Activated CD8-positive, alpha-beta T cell treated with anti-CD3 and anti-CD28 coated beads, Interleukin-2, amount 10 ng/mL, durations not matched to agents 7 days and 5 days (primary cell): ENCODE data around the gene DLGAP3. TPM values are rescaled to one million over a fixed set of nuclear protein-coding genes. Genes with fewer than 3 reads are reported as not detected.

ENCODE experiments used
- ATAC-seq: fragments of 150-1000 bp; cut with Tn5 transposase; one replicate; pipeline ENCODE4 v1.10.0; 2021; ENCODE audit warnings: moderate library complexity
- CTCF ChIA-PET: fragments of 350-600 bp; sonication (Branson Sonifier 250); formaldehyde crosslinking; loops from one replicate; lab custom pipeline; 2021; ENCODE audit warnings: antibody characterized with exemption; lab: Charles Lee
- POLR2A ChIA-PET: fragments of 350-600 bp; sonication (Branson Sonifier 250); formaldehyde crosslinking; loops from one replicate; lab custom pipeline; 2021; ENCODE audit warnings: antibody characterized with exemption; lab: Charles Lee
- DNase-seq: peaks from one replicate; pipeline ENCODE4 v3.0.0-alpha.2; 2020
- H3K27ac Mint-ChIP-seq: one replicate; pipeline ENCODE4 v1.8.0; 2021; ENCODE audit warnings: mild to moderate bottlenecking, mixed read lengths
- H3K27me3 Mint-ChIP-seq: one replicate; pipeline ENCODE4 v1.8.0; 2021; ENCODE audit warnings: low read depth, mixed read lengths
- H3K36me3 Mint-ChIP-seq: one replicate; pipeline ENCODE4 v1.8.0; 2021; ENCODE audit warnings: low read depth, mixed read lengths
- H3K4me1 Mint-ChIP-seq: one replicate; pipeline ENCODE4 v1.8.0; 2021; ENCODE audit warnings: low read depth, mixed read lengths
- H3K4me3 Mint-ChIP-seq: one replicate; pipeline ENCODE4 v1.8.0; 2021; ENCODE audit warnings: mild to moderate bottlenecking, mixed read lengths
- H3K9me3 Mint-ChIP-seq: one replicate; pipeline ENCODE4 v1.8.0; 2022; ENCODE audit warnings: mixed read lengths; ENCODE audit not compliant: insufficient read depth
- total RNA-seq, 2 experiments: library from RNA; stranded (reverse); gene quantifications; one replicate each; pipeline ENCODE4 v1.2.3, GENCODE V29; 2021

DLGAP3 gene, protein sequence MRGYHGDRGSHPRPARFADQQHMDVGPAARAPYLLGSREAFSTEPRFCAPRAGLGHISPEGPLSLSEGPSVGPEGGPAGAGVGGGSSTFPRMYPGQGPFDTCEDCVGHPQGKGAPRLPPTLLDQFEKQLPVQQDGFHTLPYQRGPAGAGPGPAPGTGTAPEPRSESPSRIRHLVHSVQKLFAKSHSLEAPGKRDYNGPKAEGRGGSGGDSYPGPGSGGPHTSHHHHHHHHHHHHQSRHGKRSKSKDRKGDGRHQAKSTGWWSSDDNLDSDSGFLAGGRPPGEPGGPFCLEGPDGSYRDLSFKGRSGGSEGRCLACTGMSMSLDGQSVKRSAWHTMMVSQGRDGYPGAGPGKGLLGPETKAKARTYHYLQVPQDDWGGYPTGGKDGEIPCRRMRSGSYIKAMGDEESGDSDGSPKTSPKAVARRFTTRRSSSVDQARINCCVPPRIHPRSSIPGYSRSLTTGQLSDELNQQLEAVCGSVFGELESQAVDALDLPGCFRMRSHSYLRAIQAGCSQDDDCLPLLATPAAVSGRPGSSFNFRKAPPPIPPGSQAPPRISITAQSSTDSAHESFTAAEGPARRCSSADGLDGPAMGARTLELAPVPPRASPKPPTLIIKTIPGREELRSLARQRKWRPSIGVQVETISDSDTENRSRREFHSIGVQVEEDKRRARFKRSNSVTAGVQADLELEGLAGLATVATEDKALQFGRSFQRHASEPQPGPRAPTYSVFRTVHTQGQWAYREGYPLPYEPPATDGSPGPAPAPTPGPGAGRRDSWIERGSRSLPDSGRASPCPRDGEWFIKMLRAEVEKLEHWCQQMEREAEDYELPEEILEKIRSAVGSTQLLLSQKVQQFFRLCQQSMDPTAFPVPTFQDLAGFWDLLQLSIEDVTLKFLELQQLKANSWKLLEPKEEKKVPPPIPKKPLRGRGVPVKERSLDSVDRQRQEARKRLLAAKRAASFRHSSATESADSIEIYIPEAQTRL
- under 1 TPM; 0.29 to 0.39 TPM for total RNA-seq

- ChIA-PET CTCF (interaction anchor here (1.4 kb wide), 1 partner anchor 56 kb away, joined by 3 read pairs; the partner anchor contains the start of gene TMEM35B), POLR2A (no interaction called here)
- H3K27ac Mint-ChIP-seq = no peak within 1 kb of the TSS
- DNase-seq = no peak
- peaks cover 42% of the 10 kb centered on the region for H3K27me3 Mint-ChIP-seq
- no peaks in the 10 kb centered on the region for H3K36me3 Mint-ChIP-seq
- peak within 1 kb of the TSS; percentile 9 for H3K4me3 Mint-ChIP-seq
- ATAC-seq = peak; percentile 40
- no peaks in the 10 kb centered on the region for H3K9me3 Mint-ChIP-seq
- H3K4me1 Mint-ChIP-seq = peaks cover 5% of the 10 kb centered on the region
These were observed at the start of gene DLGAP3 for GRCh38 chr1:34929497-34929852. Gene DLGAP3 (minus strand): TSS chr1:34929650. CDS start chr1:34905383, 24,267 bp downstream.

DNA sequence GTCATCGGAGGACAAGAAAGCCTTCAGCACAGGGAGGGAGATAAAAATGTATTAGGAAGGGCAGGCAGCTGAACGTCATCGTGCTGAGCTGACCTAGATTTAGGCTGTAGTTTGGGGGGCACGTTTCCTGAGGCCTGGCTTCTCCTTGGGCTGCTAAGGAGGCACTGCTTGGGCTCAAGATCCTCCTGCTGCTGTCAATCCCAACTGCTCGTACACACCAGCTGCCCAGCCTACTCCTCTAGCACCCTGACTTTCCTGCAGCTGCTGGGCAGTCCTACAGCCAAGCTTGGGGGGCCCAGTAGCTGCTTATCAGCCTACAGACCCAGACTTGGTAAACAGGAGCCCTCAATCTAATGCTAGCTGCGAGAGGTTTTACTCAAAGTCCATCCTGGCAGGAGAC, 49.5 kb upstream of the DLGAP3 start:
- Mint-ChIP-seq H3K4me3 (no peak overlapping the region), H3K27ac (no peak overlapping the region), H3K4me1 (peaks cover 18% of the 10 kb centered on the region), H3K9me3 (no peaks in the 10 kb centered on the region), H3K36me3 (peaks cover 32% of the 10 kb centered on the region), H3K27me3 (no peaks in the 10 kb centered on the region)
- POLR2A ChIA-PET = no interaction called here
- CTCF ChIA-PET = interaction anchor here (1.0 kb wide), 1 partner anchor 126 kb away, joined by 3 read pairs; no protein-coding TSS in a partner anchor
- ATAC-seq (no peak), DNase-seq (no peak)

DNA sequence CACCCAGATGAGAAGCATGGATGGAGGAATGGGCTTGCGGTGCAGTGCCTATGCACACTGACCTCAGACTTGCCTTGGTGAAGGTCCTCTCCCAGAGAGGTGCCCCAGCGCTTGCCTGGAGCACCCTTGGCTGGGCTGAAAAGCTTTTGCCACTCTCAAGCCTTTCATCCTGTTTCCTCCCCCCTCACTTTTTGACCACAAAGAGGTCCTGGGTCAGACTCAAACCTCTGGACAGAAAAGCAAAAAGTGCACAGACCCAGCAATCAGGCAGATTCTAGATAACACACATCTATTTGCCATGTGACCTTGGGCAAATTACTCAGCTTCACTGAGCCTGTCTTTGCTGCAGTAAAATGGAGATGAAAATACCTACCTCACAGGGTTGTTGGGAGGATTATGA, 48.4 kb upstream of the DLGAP3 start:
- POLR2A ChIA-PET = no interaction called here
- no peak for ATAC-seq
- H3K4me1 Mint-ChIP-seq = peaks cover 11% of the 10 kb centered on the region
- CTCF ChIA-PET = no interaction called here
- H3K9me3 Mint-ChIP-seq = no peaks in the 10 kb centered on the region
- H3K27me3 Mint-ChIP-seq = no peaks in the 10 kb centered on the region
- no peak for DNase-seq
- peak overlapping the region; percentile 36 for H3K27ac Mint-ChIP-seq
- H3K4me3 Mint-ChIP-seq = no peak overlapping the region
- peaks cover 27% of the 10 kb centered on the region for H3K36me3 Mint-ChIP-seq

DNA sequence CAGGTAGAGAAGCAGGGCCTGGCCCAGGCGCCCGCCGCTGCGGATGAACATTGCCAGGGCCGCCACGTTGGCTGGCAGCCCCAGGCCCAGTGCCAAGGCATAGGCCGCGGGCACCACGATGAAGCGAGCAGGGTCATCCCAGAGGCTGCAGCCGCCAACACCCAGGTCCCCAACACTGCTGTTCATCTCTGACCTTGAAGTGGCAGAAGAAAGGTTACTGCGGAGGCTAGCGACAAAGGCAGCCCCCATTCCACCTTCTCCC, 47.7 kb upstream of the DLGAP3 start:
- H3K4me1 Mint-ChIP-seq = peaks cover 10% of the 10 kb centered on the region
- H3K36me3 Mint-ChIP-seq = peaks cover 24% of the 10 kb centered on the region
- ChIA-PET POLR2A (no interaction called here), CTCF (no interaction called here)
- no peak overlapping the region for H3K27ac Mint-ChIP-seq
- no peak overlapping the region for H3K4me3 Mint-ChIP-seq
- no peaks in the 10 kb centered on the region for H3K9me3 Mint-ChIP-seq
- no peaks in the 10 kb centered on the region for H3K27me3 Mint-ChIP-seq
- ATAC-seq (no peak), DNase-seq (no peak)

DNA sequence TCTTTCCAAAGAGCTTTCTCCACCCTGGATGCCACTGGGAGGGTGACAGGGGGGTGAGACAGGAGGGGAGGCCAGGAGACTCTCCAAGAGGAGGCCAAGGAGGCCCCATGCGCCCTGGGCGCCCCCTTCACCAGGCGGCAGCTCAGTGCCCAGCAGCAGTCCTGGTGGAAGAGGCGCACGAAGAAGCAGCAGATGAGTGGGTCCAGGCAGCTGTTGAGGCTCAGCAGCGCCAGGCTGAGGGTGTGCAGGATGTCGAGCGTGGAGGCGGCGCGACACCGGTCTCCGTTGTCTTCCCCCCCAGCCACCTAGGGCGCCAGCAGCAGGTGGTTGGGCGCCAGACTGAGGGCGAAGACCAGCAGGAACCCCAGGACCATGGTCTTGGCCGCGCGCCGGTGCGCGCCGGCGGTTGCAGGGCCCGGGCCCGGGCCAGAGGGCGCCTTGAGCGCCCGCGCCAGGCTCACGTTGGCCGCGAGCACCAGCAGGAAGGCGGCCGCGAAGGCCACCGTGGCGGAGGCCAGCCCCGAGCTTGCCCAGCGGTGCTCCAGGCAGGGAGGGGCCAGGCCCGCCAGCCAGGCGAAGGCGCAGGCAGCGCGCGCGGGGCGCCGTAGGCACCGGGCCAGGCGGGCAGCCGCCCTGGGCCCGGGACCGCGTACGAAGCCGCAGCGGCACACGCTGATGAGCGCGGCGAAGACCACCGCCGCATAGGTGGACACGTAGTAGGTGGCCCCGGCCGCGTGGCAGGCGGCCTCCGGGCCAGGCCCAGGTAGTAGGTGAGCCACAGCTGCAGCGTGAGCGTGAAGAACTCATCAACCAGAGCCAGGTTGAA, 47.1 kb upstream of the DLGAP3 start:
- H3K27ac Mint-ChIP-seq = no peak overlapping the region
- DNase-seq (no peak), ATAC-seq (no peak)
- H3K27me3 Mint-ChIP-seq = no peaks in the 10 kb centered on the region
- H3K4me1 Mint-ChIP-seq = peaks cover 7% of the 10 kb centered on the region
- no peaks in the 10 kb centered on the region for H3K9me3 Mint-ChIP-seq
- H3K4me3 Mint-ChIP-seq = no peak overlapping the region
- CTCF ChIA-PET = interaction anchor here (1.0 kb wide), 1 partner anchor 8 kb away, joined by 3 read pairs; no protein-coding TSS in a partner anchor
- H3K36me3 Mint-ChIP-seq = peaks cover 20% of the 10 kb centered on the region
- POLR2A ChIA-PET = no interaction called here

- Mint-ChIP-seq H3K27ac (no peak overlapping the region), H3K4me1 (peaks cover 7% of the 10 kb centered on the region), H3K4me3 (no peak overlapping the region), H3K36me3 (peaks cover 16% of the 10 kb centered on the region), H3K9me3 (no peaks in the 10 kb centered on the region), H3K27me3 (no peaks in the 10 kb centered on the region)
- ChIA-PET CTCF (interaction anchor here (0.9 to 1.0 kb wide), 2 partner anchors 8 to 123 kb away, joined by 3 read pairs; no protein-coding TSS in a partner anchor), POLR2A (no interaction called here)
- no peak for ATAC-seq
- DNase-seq = no peak
These were observed 46.3 kb upstream of the DLGAP3 start for GRCh38 chr1:34975771-34976170.

GRCh38 chr1:34975338-34975737, 45.9 kb upstream of the DLGAP3 start:
- POLR2A ChIA-PET = no interaction called here
- Mint-ChIP-seq H3K27ac (no peak overlapping the region), H3K27me3 (no peaks in the 10 kb centered on the region), H3K4me3 (no peak overlapping the region), H3K36me3 (peaks cover 16% of the 10 kb centered on the region), H3K4me1 (peaks cover 7% of the 10 kb centered on the region), H3K9me3 (no peaks in the 10 kb centered on the region)
- DNase-seq (no peak), ATAC-seq (no peak)
- CTCF ChIA-PET = interaction anchor here (0.9 to 1.0 kb wide), 2 partner anchors 9 to 123 kb away, joined by 3 read pairs; no protein-coding TSS in a partner anchor

- peaks cover 16% of the 10 kb centered on the region for H3K36me3 Mint-ChIP-seq
- peaks cover 4% of the 10 kb centered on the region for H3K27me3 Mint-ChIP-seq
- DNase-seq = no peak
- no peak overlapping the region for H3K4me3 Mint-ChIP-seq
- no peak overlapping the region for H3K27ac Mint-ChIP-seq
- H3K4me1 Mint-ChIP-seq = peaks cover 7% of the 10 kb centered on the region
- ChIA-PET CTCF (no interaction called here), POLR2A (no interaction called here)
- H3K9me3 Mint-ChIP-seq = no peaks in the 10 kb centered on the region
- no peak for ATAC-seq
These were observed 45.2 kb upstream of the DLGAP3 start for GRCh38 chr1:34974626-34975025.

- H3K4me1 Mint-ChIP-seq = peaks cover 10% of the 10 kb centered on the region
- H3K4me3 Mint-ChIP-seq = no peak overlapping the region
- ATAC-seq (no peak), DNase-seq (no peak)
- no peak overlapping the region for H3K27ac Mint-ChIP-seq
- peaks cover 4% of the 10 kb centered on the region for H3K27me3 Mint-ChIP-seq
- ChIA-PET POLR2A (no interaction called here), CTCF (no interaction called here)
- H3K36me3 Mint-ChIP-seq = peaks cover 15% of the 10 kb centered on the region
- no peaks in the 10 kb centered on the region for H3K9me3 Mint-ChIP-seq
These were observed 43.9 kb upstream of the DLGAP3 start for GRCh38 chr1:34973326-34973725.

GRCh38 chr1:34970829-34971228, 41.4 kb upstream of the DLGAP3 start:
- no peak for DNase-seq
- H3K9me3 Mint-ChIP-seq = no peaks in the 10 kb centered on the region
- peaks cover 2% of the 10 kb centered on the region for H3K36me3 Mint-ChIP-seq
- peaks cover 6% of the 10 kb centered on the region for H3K4me1 Mint-ChIP-seq
- H3K27ac Mint-ChIP-seq = no peak overlapping the region
- no peak overlapping the region for H3K4me3 Mint-ChIP-seq
- POLR2A ChIA-PET = no interaction called here
- H3K27me3 Mint-ChIP-seq = peaks cover 5% of the 10 kb centered on the region
- CTCF ChIA-PET = no interaction called here
- no peak for ATAC-seq

DNA sequence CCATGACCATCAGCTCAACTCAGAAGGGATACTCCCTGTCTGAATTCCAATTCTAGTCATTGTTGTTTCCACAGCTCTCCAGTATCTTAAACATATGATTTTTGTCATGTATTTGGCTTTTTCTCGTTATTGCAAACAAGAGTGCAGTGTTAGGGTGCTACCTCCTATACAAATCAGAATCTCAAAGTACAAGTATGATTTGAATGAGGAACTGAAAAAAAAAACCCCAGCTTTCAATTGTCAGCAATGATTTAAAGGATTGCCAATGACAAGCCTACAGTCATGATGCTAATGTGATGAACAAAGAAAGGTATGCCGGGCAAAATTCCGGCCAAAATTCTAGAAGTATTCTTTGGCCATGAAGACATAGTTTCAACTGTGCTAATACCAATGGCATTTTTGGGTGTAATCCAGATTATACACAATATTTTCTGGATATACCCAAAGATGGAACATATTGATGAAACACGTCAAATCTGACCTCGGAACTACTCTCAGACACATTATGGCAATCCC, 40.8 kb upstream of the DLGAP3 start:
- CTCF ChIA-PET = no interaction called here

More for the DNA sequence above, 40.8 kb upstream of the DLGAP3 start:
- ATAC-seq (no peak), DNase-seq (no peak)
- Mint-ChIP-seq H3K9me3 (no peaks in the 10 kb centered on the region), H3K36me3 (no peaks in the 10 kb centered on the region), H3K4me1 (peaks cover 6% of the 10 kb centered on the region), H3K4me3 (no peak overlapping the region), H3K27ac (no peak overlapping the region), H3K27me3 (peaks cover 5% of the 10 kb centered on the region)
- POLR2A ChIA-PET = no interaction called here
